ENCODE data around the gene ENTREP1. TPM values are rescaled to one million over a fixed set of nuclear protein-coding genes. Genes with fewer than 3 reads are reported as not detected.

ENTREP1 gene
- total RNA-seq, 1 experiment from 2014 or later, result 21.3 TPM

DNA sequence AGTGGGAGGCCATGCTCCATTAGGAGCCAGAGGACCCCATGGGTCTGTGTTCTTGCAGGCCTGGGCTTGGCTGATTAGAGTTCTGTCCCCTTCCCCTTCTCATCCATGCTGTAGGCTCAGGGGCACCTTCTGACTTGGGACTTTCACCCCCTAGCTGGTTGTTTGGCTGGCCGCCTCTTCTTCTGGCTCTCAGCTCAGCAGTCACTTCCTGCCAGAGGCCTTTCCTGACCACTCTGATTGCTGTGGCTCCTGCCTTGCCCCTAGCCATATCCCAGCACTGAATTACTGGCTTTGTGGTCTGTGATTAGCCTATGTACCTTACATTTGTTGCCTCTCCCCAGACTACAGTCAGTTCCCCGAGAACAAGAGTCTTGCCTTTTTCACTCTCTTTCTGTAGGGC is 14.6 kb downstream of the ENTREP1 start:
- TF ChIP-seq, protein P1, sequence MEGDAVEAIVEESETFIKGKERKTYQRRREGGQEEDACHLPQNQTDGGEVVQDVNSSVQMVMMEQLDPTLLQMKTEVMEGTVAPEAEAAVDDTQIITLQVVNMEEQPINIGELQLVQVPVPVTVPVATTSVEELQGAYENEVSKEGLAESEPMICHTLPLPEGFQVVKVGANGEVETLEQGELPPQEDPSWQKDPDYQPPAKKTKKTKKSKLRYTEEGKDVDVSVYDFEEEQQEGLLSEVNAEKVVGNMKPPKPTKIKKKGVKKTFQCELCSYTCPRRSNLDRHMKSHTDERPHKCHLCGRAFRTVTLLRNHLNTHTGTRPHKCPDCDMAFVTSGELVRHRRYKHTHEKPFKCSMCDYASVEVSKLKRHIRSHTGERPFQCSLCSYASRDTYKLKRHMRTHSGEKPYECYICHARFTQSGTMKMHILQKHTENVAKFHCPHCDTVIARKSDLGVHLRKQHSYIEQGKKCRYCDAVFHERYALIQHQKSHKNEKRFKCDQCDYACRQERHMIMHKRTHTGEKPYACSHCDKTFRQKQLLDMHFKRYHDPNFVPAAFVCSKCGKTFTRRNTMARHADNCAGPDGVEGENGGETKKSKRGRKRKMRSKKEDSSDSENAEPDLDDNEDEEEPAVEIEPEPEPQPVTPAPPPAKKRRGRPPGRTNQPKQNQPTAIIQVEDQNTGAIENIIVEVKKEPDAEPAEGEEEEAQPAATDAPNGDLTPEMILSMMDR (conservative IDR thresholded peaks at IDR 0.05), result no peak
- Histone ChIP-seq H3K9ac (ENCODE audit: extremely low read depth, insufficient read length, low read length) (no peak overlapping the region), H3K14ac (ENCODE audit: insufficient read depth, low read length) (no peak overlapping the region), H2BK120ac (ENCODE audit: low read depth, low read length, poor library complexity, severe bottlenecking) (no peak overlapping the region), H3K23ac (ENCODE audit: insufficient read length, low read depth, low read length) (no peak overlapping the region), H3K27ac (ENCODE audit: insufficient read length, low read depth, low read length) (peak overlapping the region; percentile 34), H3K18ac (ENCODE audit: insufficient read length, low read depth, low read length) (no peak overlapping the region), H3K23me2 (ENCODE audit: insufficient read length, low read depth, low read length, poor library complexity, severe bottlenecking) (no peaks in the 10 kb centered on the region), H2BK20ac (ENCODE audit: low read depth, low read length, poor library complexity, severe bottlenecking) (no peak overlapping the region), H2BK12ac (ENCODE audit: insufficient read length, low read depth, low read length) (no peak overlapping the region), H3K27me3 (ENCODE audit: insufficient read depth, low read length) (no peaks in the 10 kb centered on the region), H3K4me2 (ENCODE audit: insufficient read depth, insufficient read length, low read length) (no peak overlapping the region), H2AFZ (ENCODE audit: low read length) (no peak overlapping the region), H3K4me1 (ENCODE audit: insufficient read depth, low read length) (no peaks in the 10 kb centered on the region; the same call in 1 of the 2 replicates), H3K79me2 (ENCODE audit: insufficient read depth, low read length) (no peaks in the 10 kb centered on the region), H2BK5ac (ENCODE audit: insufficient read length, low read length) (no peak overlapping the region), H3K79me1 (ENCODE audit: insufficient read depth, low read depth, low read length, poor library complexity, severe bottlenecking) (no peaks in the 10 kb centered on the region), H3K56ac (ENCODE audit: insufficient read length, low read depth, low read length) (no peak overlapping the region), H4K5ac (ENCODE audit: insufficient read length, low read depth, low read length) (no peak overlapping the region), H4K20me1 (ENCODE audit: control insufficient read depth, insufficient read depth, insufficient read length) (no peaks in the 10 kb centered on the region), H2AK5ac (ENCODE audit: insufficient read length, low read length) (no peak overlapping the region), H3T11ph (ENCODE audit: low read length) (no peak overlapping the region), H4K91ac (ENCODE audit: insufficient read length, low read depth, low read length) (peak overlapping the region; percentile 26), H3K4ac (ENCODE audit: low read depth, low read length) (no peak overlapping the region), H3K9me3 (ENCODE audit: control insufficient read depth, low read depth, low read length) (no peaks in the 10 kb centered on the region), H4K8ac (replicated peaks; ENCODE audit: insufficient read length, low read depth, low read length) (no peak overlapping the region), H2BK15ac (ENCODE audit: low read depth, low read length) (no peak overlapping the region)
- Mint-ChIP-seq H3K9me3 (no peaks in the 10 kb centered on the region), H3K4me3 (no peak overlapping the region), H3K4me1 (peaks cover 37 to 38% of the 10 kb centered on the region in 2 experiments), H3K36me3 (ENCODE audit: insufficient read depth in 1 of 3, low read depth in 3 of 3) (no peaks in the 10 kb centered on the region), H3K27me3 (ENCODE audit: low read depth) (no peaks in the 10 kb centered on the region), H3K27ac (peak overlapping the region; percentile 57 to 95 (median 89); a peak in 6 of 7 replicates)
- DNase-seq, result no peak
- no CpG with 5 or more reads among the region's 2 CpGs for WGBS (ENCODE audit: extremely low coverage, insufficient read length, low lambda C conversion rate)
